ENCODE measurements around the gene ADAMTSL3.
"Not testable (repeated sequence)": the region's sequence is repeated elsewhere in the genome, so short reads cannot be mapped to it uniquely, and the experiment has no call there.

ADAMTSL3 gene

DNA sequence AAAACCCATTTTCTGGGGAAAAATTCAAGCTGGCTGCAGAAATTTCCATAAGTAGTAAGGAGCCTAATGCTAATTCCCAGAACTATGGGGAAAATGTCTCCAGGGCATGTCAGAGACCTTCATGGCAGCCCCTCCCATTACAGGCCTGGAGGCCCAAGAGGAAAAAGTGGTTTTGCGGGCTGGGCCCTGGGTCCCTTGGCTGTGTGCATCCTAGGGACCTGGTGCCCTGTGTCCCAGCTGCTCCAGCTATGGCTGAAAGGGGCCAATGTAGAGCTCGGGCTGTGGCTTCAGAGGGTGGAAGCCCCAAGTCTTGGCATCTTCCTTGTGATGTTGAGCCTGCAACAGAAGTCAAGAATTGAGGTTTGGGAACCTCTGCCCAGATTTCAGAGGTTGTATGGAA is 48.4 kb downstream of the ADAMTSL3 start:
- DNase-seq (ENCODE audit: low spot score) = not testable (repeated sequence)

DNA sequence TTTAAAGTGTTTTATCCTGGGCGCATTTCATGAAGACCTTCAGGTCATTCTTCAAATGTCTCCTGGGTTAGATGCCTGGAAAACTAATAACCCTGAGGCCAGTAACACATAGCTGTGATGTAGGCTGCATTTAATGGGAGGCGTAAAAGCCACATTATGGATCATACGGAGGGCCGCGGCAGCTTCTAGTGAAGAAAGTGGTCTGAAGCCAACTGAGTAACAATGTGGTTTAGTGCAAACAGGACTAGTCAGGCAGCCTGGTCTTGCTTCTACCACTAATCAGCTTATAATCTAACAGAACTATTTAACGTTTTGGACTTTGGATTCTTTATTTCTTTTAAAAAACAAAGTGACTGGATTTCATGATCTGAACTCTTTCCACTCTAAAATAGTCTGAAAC is 54.4 kb downstream of the ADAMTSL3 start:
- no peak for DNase-seq (ENCODE audit: low spot score)

DNA sequence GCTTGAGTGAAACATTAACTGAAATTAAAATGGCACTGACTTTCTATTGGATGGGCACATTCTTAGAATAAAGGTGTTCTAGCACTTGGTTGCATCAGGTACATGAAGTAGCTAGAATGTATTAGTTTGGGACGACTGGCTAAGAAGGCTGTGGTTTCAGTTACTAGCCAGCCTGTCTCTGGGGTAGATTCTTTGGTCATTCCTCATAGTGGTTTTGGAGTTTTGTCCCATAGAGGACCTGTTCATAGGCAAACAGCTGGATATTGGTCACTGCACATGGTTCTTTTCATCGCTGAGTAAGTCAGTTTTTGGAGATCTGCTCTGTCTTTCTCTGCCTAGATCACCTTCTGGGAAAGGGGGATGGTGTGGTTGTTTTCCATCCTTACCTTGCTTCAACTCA is 55.3 kb downstream of the ADAMTSL3 start:
- no peak for DNase-seq (ENCODE audit: low spot score)

DNA sequence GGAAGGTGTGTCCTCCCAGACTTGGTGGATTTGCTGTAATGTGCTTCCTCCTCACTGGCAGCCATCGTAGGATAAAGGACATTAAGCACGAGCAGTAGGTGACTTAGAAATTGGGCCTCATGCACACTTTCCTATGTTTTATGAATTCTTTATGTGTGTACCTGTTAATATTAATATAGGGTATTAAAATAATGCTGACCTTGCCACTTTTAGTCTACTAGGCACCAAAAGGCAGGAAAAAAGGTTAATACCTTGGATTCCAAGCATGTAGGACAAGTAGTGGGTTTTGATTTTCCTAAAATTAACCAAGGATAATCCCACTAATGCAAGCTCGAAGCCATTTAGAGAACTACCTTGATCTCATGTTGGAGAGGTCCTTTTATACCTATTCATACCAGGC is 55.9 kb downstream of the ADAMTSL3 start:
- DNase-seq (ENCODE audit: low spot score) = no peak

DNA sequence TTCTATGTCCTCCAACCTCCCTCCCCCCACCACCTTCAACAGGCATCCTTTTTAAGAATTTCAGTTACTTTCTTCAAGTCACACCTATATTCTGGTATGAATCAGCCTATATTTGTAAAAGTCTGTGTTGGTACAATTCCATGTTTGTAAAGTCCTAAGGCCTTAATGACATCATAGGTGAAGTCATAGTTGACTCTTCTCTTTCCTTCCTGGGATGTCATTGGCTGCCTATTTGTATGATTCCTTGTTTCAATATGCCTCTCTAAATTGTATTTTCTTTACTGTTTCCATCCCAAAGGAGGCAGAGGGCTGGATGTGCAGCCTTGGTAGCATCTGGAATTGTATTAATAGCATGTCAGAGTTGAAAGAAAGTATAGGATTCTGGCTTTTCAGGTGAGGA is 56.5 kb downstream of the ADAMTSL3 start:
- no peak for DNase-seq (ENCODE audit: low spot score)

DNA sequence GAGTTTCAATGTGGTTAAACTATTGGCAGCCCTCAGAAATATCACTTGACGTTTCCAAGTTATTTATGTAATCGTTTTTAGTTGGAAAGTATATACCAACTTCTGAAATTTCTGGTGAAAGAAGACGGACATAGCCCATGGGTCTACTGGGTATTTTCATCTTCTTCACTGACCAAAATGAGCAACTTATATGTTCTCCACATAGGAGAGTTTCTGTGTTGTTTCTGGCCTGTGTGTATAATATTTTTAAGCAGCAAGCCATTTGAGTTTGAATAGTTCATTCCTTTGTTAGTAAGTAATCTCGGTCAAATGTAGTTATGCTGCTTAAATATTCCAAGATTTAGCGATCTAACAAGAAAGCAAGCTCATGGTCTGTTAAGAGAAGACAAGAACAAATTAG is 57.3 kb downstream of the ADAMTSL3 start:
- no peak for DNase-seq (ENCODE audit: low spot score)

DNA sequence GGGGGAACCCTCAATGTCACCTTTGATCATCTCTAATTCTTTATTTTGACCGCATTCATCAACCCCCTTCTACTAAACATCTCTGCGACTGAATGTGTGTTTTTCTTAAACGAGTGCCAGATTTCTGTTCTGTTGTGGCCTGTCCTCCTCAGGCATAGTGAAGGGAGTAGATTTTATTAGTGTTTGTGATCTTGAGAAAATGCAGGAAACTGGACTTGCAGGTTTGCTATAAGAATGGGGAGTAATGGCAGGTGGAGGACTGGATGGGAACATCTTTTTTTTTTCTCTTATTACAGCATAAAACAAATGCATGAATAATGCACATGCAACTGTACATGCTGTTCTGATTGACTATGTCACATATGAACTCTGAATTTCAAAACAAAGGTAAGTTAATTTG is 59.3 kb downstream of the ADAMTSL3 start:
- no peak for DNase-seq (ENCODE audit: low spot score)

DNA sequence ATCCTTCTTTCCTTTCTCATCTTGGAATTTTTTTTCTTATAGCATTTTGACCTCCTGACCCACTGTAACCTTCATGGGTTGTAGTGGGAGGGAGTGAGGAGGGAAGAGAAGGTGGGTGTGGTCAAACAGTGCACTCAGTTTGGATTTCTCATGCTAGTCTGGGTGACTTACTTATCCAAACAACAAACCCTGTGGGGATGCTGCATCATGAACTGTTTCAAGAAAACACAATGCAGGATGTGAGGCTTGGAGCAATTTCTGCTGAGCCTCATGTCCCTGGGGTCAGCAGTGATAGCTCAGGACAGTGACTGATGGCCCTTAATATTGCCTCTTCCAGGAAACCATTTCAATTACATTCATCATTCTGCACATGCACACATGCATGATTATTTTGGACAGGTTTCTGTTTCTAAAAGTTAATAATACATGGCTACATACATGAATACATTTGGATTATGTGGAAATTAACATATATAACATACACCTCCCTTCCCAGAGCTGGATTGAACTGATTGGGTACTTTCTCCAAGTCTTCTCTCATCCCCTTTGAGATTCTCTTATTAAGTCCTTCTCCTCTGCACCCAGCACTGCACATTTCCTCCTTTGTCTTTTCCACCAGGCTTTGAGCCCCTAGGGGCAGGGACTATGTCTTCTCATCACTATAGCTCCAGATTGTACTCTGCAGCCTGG is 61.2 kb downstream of the ADAMTSL3 start:
- DNase-seq (ENCODE audit: low spot score) = no peak

DNA sequence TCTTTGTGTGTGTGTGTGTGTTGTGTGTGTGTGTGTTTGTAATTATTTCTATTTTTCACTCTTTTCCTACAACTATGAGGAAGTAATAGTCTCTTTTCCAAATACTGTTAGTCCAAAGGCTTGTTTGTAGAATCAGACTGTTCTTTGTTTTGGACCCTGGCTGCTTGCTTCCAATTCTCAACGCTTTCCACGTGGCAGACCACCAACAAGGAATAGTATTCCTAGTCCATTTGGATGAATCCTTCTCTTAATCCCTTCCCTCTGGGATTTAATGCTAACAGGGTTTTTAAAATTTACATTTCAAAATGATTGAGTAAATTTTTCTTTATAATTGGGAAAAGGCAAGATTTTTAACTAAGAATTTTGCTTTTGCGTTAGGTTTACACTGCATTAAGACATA is 62.7 kb downstream of the ADAMTSL3 start:
- no peak for DNase-seq (ENCODE audit: low spot score)

DNA sequence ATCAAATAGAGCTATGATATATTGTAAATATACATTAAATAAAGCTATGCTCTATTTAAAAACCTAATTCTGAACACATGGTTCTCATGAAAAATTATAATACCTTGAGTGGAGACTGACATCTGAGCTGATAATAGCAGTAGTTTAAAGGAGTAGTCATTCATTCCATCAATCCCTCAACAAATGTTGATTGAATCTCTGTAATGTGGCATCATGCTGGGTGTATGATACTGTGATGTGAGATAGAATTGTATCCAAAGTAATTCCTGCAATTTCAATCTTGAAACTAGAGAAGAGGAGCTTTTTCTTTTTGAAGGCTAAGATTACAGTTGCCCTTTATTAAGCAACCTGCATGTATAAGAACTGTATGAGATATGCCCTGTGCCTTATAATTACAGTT is 63.1 kb downstream of the ADAMTSL3 start:
- DNase-seq (ENCODE audit: low spot score) = no peak

DNA sequence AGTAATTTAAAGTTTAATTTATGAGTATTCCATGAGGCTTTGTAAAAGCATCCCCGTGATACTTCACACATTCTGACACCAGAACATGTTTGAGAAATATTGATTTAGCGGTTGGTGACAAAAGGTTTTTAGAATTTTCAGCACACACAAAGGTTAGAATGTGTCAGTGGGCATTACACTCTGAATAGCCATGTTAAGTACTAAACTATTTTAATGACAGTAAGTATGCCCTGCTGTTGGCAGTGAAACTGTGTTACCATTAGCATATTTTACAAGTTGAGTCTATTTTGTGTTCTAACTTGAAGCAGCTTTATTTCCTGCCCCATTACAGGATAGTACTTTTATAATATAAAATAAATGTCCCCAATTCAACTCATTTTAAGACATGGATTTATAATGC is 66.5 kb downstream of the ADAMTSL3 start:
- DNase-seq (ENCODE audit: low spot score) = no peak

DNA sequence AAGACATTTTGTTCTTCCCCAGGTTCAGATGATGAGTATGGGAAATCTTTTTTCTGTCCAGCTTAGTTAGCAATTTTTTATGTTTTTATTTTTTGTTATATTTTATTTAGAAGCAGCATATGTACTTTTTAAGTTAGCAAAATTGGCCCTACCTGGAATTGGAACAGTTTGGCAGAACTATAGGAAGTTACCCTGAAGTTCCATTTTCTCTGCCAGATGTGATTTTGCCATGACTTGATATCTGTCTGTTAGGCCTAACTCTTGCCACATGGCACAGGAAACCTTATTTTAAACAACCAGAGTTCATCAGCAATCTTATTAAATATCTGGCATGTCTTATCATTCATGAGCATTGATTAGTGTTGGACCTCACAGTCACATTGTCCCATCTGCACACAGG is 67.1 kb downstream of the ADAMTSL3 start:
- DNase-seq (ENCODE audit: low spot score) = no peak

DNA sequence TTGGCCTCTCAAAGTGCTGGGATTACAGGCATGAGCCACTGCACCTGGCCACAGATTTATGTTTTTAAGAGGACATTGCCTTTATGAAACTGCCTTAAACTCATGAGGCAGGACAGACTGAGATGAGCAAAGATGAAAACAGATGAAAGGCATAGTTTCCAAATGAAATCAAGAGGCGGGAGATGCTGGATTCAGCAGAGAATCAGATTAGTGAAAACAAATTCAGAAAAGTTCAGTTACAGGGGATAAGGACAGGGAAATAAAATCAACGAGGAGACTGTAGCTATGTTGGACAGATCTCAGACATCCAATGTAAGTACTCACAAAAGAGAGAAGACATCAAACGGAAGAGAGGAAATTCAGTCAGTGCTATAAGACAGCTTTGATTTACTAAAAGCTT is 68.1 kb downstream of the ADAMTSL3 start:
- no peak for DNase-seq (ENCODE audit: low spot score)

DNA sequence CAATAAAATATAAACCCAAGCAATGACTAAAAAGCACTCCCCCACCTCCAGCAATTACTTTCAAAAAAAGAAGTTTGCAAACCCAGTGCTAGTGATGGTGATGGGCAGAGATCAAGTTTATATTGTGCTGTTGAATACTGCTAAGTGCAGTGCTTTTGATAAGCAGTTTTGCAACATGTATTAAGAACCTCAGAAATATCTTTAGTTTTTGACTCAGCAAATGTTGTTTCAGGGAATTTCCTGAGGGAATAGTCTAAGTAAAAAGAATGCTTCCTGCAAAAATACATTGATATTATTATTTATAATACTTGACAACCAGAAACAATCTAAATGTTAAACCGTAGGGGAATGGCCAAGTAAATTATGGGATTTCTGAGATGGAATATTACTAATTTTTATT is 69.3 kb downstream of the ADAMTSL3 start:
- no peak for DNase-seq (ENCODE audit: low spot score)

DNA sequence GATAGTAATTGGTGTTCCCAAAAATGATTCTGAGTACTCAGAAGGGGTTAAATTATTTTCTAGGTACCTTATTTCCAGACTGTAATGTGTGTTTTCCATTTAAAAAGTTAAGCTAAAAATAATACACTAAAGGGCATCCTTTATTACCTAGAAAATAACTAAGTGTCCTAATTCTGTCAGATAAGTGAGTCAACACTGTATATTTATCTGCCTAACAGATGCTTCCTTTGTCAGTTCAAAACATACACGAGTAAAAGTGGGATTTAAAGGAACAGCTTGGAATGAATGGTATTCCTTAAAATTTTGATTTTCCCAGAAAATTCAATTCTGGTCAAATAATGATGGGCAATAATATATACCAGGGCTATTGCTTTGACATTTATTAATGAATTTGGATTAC is 78.3 kb downstream of the ADAMTSL3 start:
- DNase-seq (ENCODE audit: low spot score) = no peak

DNA sequence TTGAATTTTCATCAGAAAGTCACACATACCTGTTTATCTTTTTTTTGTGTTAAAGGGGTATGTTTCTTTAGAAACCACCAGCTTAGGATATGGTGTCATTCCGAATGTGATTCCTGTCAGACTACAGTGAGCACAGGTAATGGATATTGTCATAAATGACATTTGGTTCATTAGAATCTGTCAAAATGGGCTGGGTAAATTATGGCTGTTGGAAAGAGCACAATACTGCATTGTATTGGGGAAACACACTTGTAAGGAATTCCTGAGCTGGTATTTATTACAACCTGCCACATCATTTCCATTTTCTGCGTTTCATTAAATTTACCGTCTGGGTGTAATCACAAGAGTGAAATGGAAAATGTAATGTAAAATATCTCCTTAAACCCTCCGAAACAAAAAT is 78.8 kb downstream of the ADAMTSL3 start:
- no peak for DNase-seq (ENCODE audit: low spot score)

DNA sequence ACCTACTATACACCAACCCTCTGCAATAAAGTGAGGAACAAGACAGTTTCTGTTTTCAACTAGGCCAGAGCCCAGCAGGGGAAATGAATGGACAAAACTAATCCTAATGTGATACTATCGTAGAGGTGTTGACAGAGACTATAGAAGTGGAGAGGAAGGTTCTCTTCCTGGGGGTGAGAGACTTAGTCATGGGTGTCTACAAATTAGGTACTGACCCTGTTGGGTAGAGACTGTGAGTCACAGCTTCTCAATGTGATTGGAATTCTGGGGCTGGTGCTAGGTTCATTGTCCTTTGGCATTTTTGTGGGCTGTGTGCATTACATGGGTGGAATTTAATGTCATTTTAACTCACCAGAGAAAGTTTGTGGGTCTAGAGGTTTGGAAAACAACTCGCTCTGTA is 79.3 kb downstream of the ADAMTSL3 start:
- no peak for DNase-seq (ENCODE audit: low spot score)

DNA sequence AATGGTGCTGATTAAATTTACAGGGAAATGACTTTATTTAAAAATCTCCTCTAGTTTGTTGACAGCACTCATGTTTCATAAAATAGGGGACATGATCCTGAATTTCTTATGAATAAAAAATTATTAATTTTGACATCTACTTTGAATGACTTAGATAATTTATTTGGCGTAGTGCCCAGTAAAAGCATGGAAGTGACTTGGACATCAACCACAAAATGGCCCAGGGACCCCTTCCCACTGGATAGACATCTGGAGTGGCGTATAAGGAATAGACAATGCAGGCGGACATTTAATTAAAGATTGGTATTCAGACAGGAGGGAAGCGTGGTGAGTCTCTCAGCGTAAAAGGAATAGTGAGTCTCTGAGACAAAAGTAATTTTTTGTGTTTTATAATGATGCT is 79.8 kb downstream of the ADAMTSL3 start:
- no peak for DNase-seq (ENCODE audit: low spot score)

DNA sequence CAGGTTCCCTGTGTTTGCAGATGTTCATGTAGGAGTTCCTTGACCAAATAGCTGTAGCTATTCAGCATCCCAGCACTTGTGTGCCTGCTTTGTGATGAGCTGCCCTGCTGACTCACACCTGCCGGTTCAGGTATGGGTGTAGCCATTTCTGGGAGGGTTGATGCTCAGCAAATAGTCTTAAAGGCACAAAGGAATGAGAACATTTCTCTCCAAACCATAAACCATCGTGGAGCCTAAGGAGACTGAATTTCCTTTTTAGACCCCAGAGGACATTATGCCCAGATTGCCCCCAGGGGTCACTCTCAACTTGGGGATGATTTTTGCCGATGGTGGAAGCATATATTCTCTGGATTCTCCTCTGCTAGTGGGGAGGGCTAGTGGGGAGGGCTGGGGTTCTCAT is 80.6 kb downstream of the ADAMTSL3 start:
- DNase-seq (ENCODE audit: low spot score) = no peak

DNA sequence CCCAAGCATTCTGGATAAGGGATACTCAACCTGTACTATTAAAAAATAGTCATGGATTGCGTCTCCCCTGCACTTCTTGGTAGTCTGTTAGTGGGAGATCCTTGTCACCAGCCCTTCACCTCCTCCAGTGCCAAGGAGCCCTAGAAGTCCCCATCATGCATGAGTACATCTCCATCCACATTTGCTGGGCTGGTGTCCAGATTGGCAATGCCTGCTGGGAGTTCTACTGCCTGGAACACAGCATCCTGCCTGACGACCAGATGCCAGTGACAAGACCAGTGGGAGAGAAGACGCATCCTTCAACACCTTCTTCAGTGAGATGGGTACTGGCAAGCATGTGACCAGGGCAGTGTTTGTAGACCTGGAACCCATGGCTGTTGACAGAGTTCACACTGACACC is 85.7 kb downstream of the ADAMTSL3 start:
- DNase-seq (ENCODE audit: low spot score) = no peak

DNA sequence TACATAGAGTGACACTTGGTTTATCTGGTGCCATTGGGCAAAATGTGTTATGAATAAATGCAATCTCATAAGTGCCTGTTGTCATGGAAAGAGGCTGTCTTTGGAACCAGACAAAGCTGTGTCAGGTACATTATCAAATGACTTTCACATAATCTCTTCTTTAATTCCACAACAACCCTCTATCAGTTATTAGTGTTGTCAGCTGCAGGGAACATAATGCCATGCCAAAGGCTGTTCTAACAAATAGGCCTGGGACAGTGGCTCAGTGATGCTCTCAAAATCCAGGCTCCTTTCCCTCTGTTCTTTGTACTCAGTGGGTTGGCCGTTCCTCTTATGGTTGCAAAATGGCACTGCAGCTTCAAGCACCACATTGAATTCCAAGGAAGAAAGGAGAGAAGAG is 91.8 kb downstream of the ADAMTSL3 start:
- no peak for DNase-seq (ENCODE audit: low spot score)

DNA sequence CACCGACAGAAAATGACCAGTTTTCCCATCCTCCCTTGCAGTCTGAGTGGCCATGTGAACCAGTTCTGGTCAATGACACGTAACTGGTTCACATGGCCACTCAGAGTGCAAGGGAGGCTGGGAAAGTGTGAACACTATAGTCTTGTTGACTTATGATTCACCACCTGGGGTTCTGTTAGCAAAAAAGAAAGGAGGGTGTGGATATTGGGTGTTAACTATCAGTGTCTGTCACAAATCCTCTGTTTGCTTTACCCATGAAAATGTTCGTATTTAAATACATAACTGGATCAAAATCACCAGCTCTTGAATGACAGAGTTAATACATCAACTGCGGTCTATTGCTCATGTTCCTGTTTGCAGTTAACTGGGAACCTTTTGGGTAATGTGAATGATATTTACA is 92.3 kb downstream of the ADAMTSL3 start:
- no peak for DNase-seq (ENCODE audit: low spot score)

DNA sequence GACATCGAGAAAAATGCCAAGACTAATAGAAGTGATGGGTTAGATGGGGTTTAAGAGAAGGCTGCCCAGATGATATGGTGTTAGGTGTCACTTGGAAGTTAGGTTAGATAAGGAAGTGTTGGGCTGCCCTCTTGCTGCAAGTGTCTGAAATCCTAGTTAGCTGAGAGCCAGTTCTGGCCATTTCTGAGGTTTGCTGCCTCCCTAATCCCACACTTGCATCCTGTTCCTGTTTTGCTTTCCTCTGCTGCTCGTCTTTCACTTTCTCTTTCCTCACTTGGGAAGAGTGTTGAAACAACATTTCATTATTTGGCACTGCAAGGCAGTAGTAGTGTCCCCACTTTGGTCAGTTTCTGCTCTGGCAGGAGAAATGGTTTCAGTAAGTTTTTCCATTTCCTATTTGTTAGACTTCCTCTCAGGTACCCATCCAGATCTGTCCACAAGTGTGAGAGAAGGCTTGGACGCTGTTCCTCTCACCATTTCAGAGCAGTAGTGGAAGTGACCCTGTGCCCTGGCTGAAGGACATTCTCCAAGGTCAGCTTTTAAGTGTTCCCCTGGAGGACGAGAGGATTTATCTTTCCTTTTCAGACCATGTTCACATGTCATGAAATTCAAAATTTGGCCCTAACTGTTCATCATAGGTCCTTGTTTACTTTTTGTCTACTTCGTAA is 93.3 kb downstream of the ADAMTSL3 start:
- no peak for DNase-seq (ENCODE audit: low spot score)

DNA sequence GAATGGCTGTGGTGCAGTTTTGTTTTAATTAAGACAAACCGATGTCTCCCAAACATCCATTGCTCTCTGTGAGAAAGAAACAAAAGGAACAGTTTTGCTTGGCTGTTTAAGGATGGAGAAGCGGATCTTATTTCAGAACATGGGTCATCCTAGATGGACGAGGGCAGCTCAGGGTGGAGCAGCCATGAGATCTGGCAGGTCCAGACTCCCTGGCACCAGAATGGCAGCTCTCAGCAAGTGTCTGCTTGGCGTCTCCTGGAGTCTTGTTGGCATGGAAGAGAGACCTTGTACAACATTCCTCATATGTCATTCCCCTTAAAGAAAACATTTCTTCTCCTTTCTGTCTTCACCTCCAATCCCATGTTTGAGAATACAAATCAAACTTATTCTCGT is 93.8 kb downstream of the ADAMTSL3 start:
- DNase-seq (ENCODE audit: low spot score) = no peak

Measured in CD4-positive, alpha-beta T cell treated with Interleukin-6 at 100 ng/mL for 8 hours (primary cell).